Measurements from ENCODE around the gene HK2. TPM values are rescaled to one million over a fixed set of nuclear protein-coding genes. Genes with fewer than 3 reads are reported as not detected.
"Not testable (repeated sequence)": the region's sequence is repeated elsewhere in the genome, so short reads cannot be mapped to it uniquely, and the experiment has no call there.

The HK2 gene
- polyA plus RNA-seq, 4 donors, result 4.0 to 14.7 (median 10.3) TPM

GRCh38 chr2:74834792-74835755, 1.1 kb downstream of the HK2 start:
- peak in 2 of 4 donors; percentile 35 to 44 for DNase-seq (ENCODE audit: low read depth in 4 of 4, low spot score in 3 of 4)

- DNase-seq (ENCODE audit: low read depth in 4 of 4, low spot score in 3 of 4), result no peak
Observed at GRCh38 chr2:74835831-74836674, 2.1 kb downstream of the HK2 start.

- DNase-seq (ENCODE audit: low read depth in 4 of 4, low spot score in 3 of 4), result no peak
Observed at GRCh38 chr2:74836675-74837401, 2.9 kb downstream of the HK2 start.

GRCh38 chr2:74841641-74842040, 7.7 kb downstream of the HK2 start:
- DNase-seq (ENCODE audit: low read depth in 4 of 4, low spot score in 3 of 4), result no peak

- DNase-seq (ENCODE audit: low read depth in 4 of 4, low spot score in 3 of 4), result no peak
Observed at GRCh38 chr2:74843433-74843832, 9.5 kb downstream of the HK2 start.

- DNase-seq (ENCODE audit: low read depth in 4 of 4, low spot score in 3 of 4), result no peak
Observed at GRCh38 chr2:74843899-74844298, 10.0 kb downstream of the HK2 start.

GRCh38 chr2:74844752-74845151, 10.8 kb downstream of the HK2 start:
- no peak for DNase-seq (ENCODE audit: low read depth in 4 of 4, low spot score in 3 of 4)

GRCh38 chr2:74845217-74845751, 11.4 kb downstream of the HK2 start:
- no peak for DNase-seq (ENCODE audit: low read depth in 4 of 4, low spot score in 3 of 4)

GRCh38 chr2:74845991-74846390, 12.1 kb downstream of the HK2 start:
- DNase-seq (ENCODE audit: low read depth in 4 of 4, low spot score in 3 of 4), result no peak

- no peak for DNase-seq (ENCODE audit: low read depth in 4 of 4, low spot score in 3 of 4)
Observed at GRCh38 chr2:74846481-74846880, 12.6 kb downstream of the HK2 start.

GRCh38 chr2:74847070-74847858, 13.3 kb downstream of the HK2 start:
- DNase-seq (ENCODE audit: low read depth in 4 of 4, low spot score in 3 of 4), result no peak

- no peak for DNase-seq (ENCODE audit: low read depth in 4 of 4, low spot score in 3 of 4)
Observed at GRCh38 chr2:74849228-74849892, 15.4 kb downstream of the HK2 start.

- no peak for DNase-seq (ENCODE audit: low read depth in 4 of 4, low spot score in 3 of 4)
Observed at GRCh38 chr2:74850496-74851190, 16.7 kb downstream of the HK2 start.

- DNase-seq (ENCODE audit: low read depth in 4 of 4, low spot score in 3 of 4), result no peak
Observed at GRCh38 chr2:74851191-74851566, 17.3 kb downstream of the HK2 start.

- not testable (repeated sequence) for DNase-seq (ENCODE audit: low read depth in 4 of 4, low spot score in 3 of 4)
Observed at GRCh38 chr2:74853360-74853759, 19.4 kb downstream of the HK2 start.

- DNase-seq (ENCODE audit: low read depth in 4 of 4, low spot score in 3 of 4), result no peak
Observed at GRCh38 chr2:74854401-74854800, 20.5 kb downstream of the HK2 start.

- DNase-seq (ENCODE audit: low read depth in 4 of 4, low spot score in 3 of 4), result not testable (repeated sequence)
Observed at GRCh38 chr2:74855114-74855707, 21.3 kb downstream of the HK2 start.

- DNase-seq (ENCODE audit: low read depth in 4 of 4, low spot score in 3 of 4), result no peak
Observed at GRCh38 chr2:74856004-74856578, 22.2 kb downstream of the HK2 start.
